NT2/D1 (cell line): ENCODE data around the gene CRADD.

Experiments used
- DNase-seq: peaks from one replicate; pipeline ENCODE4 v3.0.0-alpha.2; 2011; ENCODE audit warnings: low read depth, low spot score
- H3K27me3 ChIP-seq: 2 replicates; pipeline ENCODE4 v1.6.0; 2011; ENCODE audit warnings: mild to moderate bottlenecking; ENCODE audit not compliant: insufficient read length, insufficient read depth
- H3K36me3 ChIP-seq: 2 replicates; pipeline ENCODE4 v1.6.1; 2011; ENCODE audit warnings: mild to moderate bottlenecking, low read length, mixed read lengths; ENCODE audit not compliant: insufficient read depth, insufficient read length
- H3K4me1 ChIP-seq: 2 replicates; pipeline ENCODE4 v1.5.1; 2011; ENCODE audit not compliant: insufficient read depth, insufficient read length
- H3K4me3 ChIP-seq: 2 replicates; pipeline ENCODE4 v1.5.1; 2011; ENCODE audit warnings: low read depth; ENCODE audit not compliant: insufficient read length
- H3K9ac ChIP-seq: 2 replicates; pipeline ENCODE4 v1.6.0; 2011; ENCODE audit warnings: low read depth; ENCODE audit not compliant: insufficient read length
- H3K9me3 ChIP-seq: 2 replicates; pipeline ENCODE4 v1.5.1; 2011; ENCODE audit warnings: mild to moderate bottlenecking, low read length; ENCODE audit not compliant: insufficient read depth
- SUZ12 ChIP-seq: IDR thresholded peaks from 2 replicates; pipeline ENCODE4 v1.6.1; 2011; ENCODE audit not compliant: insufficient read length, insufficient read depth; ENCODE audit errors: extremely low read depth
- YY1 ChIP-seq: IDR thresholded peaks from 2 replicates; pipeline ENCODE4 v1.6.1; 2011; ENCODE audit not compliant: insufficient read length, insufficient read depth
- ZNF274 ChIP-seq: IDR thresholded peaks from 2 replicates; pipeline ENCODE4 v1.6.1; 2011; ENCODE audit warnings: mild to moderate bottlenecking, low read depth, low read length

Gene CRADD

GRCh38 chr12:93737457-93738198 is 60.5 kb downstream of the CRADD start:
- Histone ChIP-seq H3K36me3 (no peaks in the 10 kb centered on the region), H3K9me3 (peaks cover 6% of the 10 kb centered on the region; the same call in 1 of the 2 replicates), H3K4me3 (no peak overlapping the region), H3K4me1 (no peaks in the 10 kb centered on the region), H3K9ac (no peak overlapping the region), H3K27me3 (no peaks in the 10 kb centered on the region)
- TF ChIP-seq SUZ12 (no peak), YY1 (no peak), ZNF274 (no peak)
- no peak for DNase-seq

GRCh38 chr12:93738199-93739058 is 61.3 kb downstream of the CRADD start:
- no peak for DNase-seq
- no peak for TF ChIP-seq SUZ12
- no peak for TF ChIP-seq YY1
- no peak for TF ChIP-seq ZNF274
- H3K4me1 ChIP-seq: no peaks in the 10 kb centered on the region
- H3K36me3 ChIP-seq: no peaks in the 10 kb centered on the region
- peaks cover 6% of the 10 kb centered on the region; the same call in 1 of the 2 replicates for H3K9me3 ChIP-seq
- H3K4me3 ChIP-seq: no peak overlapping the region
- H3K27me3 ChIP-seq: no peaks in the 10 kb centered on the region
- H3K9ac ChIP-seq: no peak overlapping the region

DNA sequence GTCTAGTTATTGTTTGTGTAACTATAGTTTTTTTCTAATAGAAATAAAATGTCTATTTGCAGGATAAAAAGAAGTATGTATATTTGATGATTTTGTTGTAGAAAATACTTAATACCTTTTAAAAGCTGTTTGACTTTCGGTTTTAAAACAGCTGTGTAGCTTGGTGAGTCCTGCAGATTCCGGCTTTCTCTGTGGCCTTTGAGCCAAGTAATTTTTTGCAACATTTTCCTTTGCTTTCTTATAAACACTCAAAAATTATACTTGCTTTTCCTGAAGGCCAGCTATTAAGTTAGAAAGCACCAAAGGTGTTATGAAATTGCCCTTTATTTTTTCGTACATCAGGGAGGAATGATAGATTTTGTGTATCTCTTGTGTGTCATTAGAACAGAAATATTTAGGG is 63.6 kb downstream of the CRADD start:
- H3K4me1 ChIP-seq: no peaks in the 10 kb centered on the region
- no peak for DNase-seq
- H3K9me3 ChIP-seq: no peaks in the 10 kb centered on the region
- no peak overlapping the region for H3K4me3 ChIP-seq
- no peak for TF ChIP-seq ZNF274
- TF ChIP-seq SUZ12: no peak
- no peak for TF ChIP-seq YY1
- H3K27me3 ChIP-seq: no peaks in the 10 kb centered on the region
- H3K9ac ChIP-seq: peak overlapping the region; percentile 51
- no peaks in the 10 kb centered on the region for H3K36me3 ChIP-seq

- H3K4me1 ChIP-seq: no peaks in the 10 kb centered on the region
- peak overlapping the region; percentile 51 for H3K9ac ChIP-seq
- no peaks in the 10 kb centered on the region for H3K36me3 ChIP-seq
- H3K9me3 ChIP-seq: no peaks in the 10 kb centered on the region
- H3K27me3 ChIP-seq: no peaks in the 10 kb centered on the region
- no peak for TF ChIP-seq YY1
- no peak for TF ChIP-seq SUZ12
- TF ChIP-seq ZNF274: no peak
- DNase-seq: no peak
- H3K4me3 ChIP-seq: peak overlapping the region; percentile 13
Measured at GRCh38 chr12:93741659-93742109, 64.5 kb downstream of the CRADD start.

DNA sequence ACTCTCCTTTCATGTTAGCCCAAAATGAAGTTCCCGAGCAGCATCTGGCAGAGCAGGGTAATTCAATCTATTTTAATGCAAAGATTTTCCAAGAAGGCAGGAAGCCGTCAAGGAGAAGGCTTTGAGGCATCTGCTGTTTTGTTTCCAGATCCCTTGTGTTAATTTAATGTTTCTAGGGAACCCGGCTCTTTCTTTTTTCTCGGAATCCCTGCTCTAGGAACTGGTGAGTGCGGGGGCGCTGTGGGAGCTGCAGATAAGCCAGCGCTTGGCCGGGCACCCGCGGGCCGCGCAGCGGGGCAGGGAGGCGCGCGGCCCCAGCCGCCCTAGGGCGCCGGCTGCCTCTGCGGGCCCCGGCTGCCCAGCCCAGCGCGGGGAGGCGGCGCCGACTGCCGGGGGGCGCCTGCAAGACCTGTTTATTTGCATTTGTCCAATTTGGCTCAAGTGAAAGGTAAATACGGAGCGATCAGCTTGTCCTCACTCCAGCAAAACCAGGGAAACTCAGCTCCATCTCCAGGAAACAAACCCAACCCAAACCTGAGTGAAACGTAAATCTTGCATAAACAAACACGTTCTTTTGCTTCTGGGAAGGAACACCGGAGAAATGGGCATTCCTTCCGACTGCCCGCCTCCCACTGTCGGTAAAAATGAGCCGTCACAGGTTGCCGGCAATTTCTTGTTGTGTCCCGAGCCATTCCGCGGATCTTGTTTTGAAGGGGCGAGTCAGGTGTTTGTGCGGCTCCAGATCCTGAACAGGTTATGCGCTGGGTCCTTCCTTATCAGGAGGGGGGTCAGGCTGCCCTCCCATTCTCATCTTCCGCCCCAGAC is 65.1 kb downstream of the CRADD start:
- no peaks in the 10 kb centered on the region for H3K9me3 ChIP-seq
- no peaks in the 10 kb centered on the region for H3K36me3 ChIP-seq
- no peaks in the 10 kb centered on the region for H3K4me1 ChIP-seq
- peak; percentile 96 for DNase-seq
- peak overlapping the region; percentile 49 for H3K4me3 ChIP-seq
- TF ChIP-seq SUZ12: no peak
- TF ChIP-seq ZNF274: no peak
- TF ChIP-seq YY1: no peak
- H3K27me3 ChIP-seq: no peaks in the 10 kb centered on the region
- H3K9ac ChIP-seq: peak overlapping the region; percentile 85

DNA sequence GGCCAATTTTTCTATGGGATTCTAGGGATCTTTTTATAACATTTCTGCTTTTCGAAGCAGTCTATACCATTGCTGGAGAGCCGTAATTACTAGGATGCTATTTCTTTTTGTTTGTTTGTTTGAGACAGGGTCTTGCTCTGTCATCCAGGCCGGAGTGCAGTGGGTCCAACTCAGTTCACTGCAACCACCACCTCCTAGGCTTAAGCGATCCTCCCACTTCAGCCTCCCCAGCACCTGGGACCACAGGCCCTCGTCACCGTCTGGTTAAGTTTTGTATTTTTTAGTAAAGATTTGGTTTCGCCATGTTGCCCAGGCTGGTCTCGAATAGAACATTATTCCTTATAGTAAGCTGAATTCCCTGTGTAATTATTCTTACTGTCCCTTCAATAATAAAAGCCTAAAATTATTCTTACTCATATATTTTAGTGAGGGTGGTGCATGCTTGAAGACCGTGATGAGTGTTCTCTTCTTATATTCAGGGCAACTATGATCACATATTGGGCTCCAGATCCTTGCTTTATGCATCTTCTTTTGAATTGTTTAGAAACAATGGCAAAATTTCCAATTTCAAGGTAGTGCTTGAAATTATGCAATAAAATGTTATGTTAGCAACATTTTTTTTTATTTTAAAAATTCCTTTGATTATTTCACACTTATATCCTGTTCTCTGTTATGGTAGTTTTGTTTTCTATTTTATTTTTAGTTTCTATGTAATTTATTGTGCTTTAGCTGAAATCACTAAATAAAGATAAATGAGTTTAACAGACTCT is 66.2 kb downstream of the CRADD start:
- peak overlapping the region; percentile 49 for H3K4me3 ChIP-seq

More for the DNA sequence above, 66.2 kb downstream of the CRADD start:
- Histone ChIP-seq H3K4me1 (no peaks in the 10 kb centered on the region), H3K9me3 (no peaks in the 10 kb centered on the region), H3K36me3 (no peaks in the 10 kb centered on the region), H3K27me3 (no peaks in the 10 kb centered on the region), H3K9ac (peak overlapping the region; percentile 85)
- no peak for TF ChIP-seq YY1
- no peak for TF ChIP-seq SUZ12
- no peak for TF ChIP-seq ZNF274
- no peak for DNase-seq
